Esophagus muscularis mucosa (tissue), 4 donors: ENCODE data around the gene TMEM109. TPM values are rescaled to one million over a fixed set of nuclear protein-coding genes. Genes with fewer than 3 reads are reported as not detected.

Source experiments
- DNase-seq: peaks from one replicate; pipeline ENCODE4 v3.0.0-alpha.2; 2017; ENCODE audit errors: extremely low spot score
- H3K27ac ChIP-seq, 4 donors: fragments of 200-600 bp; sonication (generic); replicated peaks in 1 of 4; 1 replicate in 3 of 4; 2 replicates in 1 of 4; pipeline ENCODE4 v1.5.1; 2016 to 2019; ENCODE audit warnings: mild to moderate bottlenecking in 1 of 4
- H3K27me3 ChIP-seq, 4 donors: fragments of 200-600 bp; sonication (generic); one replicate each; pipeline versions ENCODE4 v1.5.1 to v1.6.0; 2016 to 2019
- H3K36me3 ChIP-seq, 4 donors: fragments of 200-600 bp; sonication (generic); one replicate each; pipeline ENCODE4 v1.5.1; 2016 to 2019
- H3K4me1 ChIP-seq, 4 donors: fragments of 200-600 bp; sonication (generic); one replicate each; pipeline ENCODE4 v1.5.1; 2016 to 2019
- H3K4me3 ChIP-seq, 4 donors: fragments of 200-600 bp; sonication (generic); 1 replicate in 2 of 4; 2 replicates in 2 of 4; pipeline ENCODE4 v1.5.1; 2016 to 2019; ENCODE audit warnings: mild to moderate bottlenecking in 4 of 4, moderate library complexity in 1 of 4
- H3K9me3 ChIP-seq, 4 donors: fragments of 200-600 bp; sonication (generic); 1 replicate in 3 of 4; 2 replicates in 1 of 4; pipeline ENCODE4 v1.5.1; 2016 to 2019
- EP300 ChIP-seq: sonication (generic); formaldehyde crosslinking; IDR thresholded peaks from one replicate; pipeline ENCODE4 v1.6.1; 2017; ENCODE audit warnings: antibody characterized with exemption
- POLR2A ChIP-seq: fragments of 450-650 bp; IDR thresholded peaks from one replicate; pipeline ENCODE4 v1.6.1; 2017; ENCODE audit warnings: antibody characterized with exemption, moderate library complexity, mild to moderate bottlenecking, low read depth
- POLR2AphosphoS5 ChIP-seq, 2 donors: sonication (generic); formaldehyde crosslinking; IDR thresholded peaks; one replicate each; pipeline ENCODE4 v1.6.1; 2017; ENCODE audit warnings: antibody characterized with exemption in 2 of 2
- WGBS: methylation state at CpG from one replicate; pipeline ENCODE4 v1.1.5; 2018; 5-methylcytosine and 5-hydroxymethylcytosine counted together
- intact Hi-C: fragments of 100-400 bp; cut with DNase I; formaldehyde crosslinking; loops from one replicate; pipeline ENCODE4 v1.15.1; 2023
- total RNA-seq, 4 donors: library from RNA; depleted of rRNA; stranded (reverse); fragments of >200 nt; gene quantifications; one replicate each; pipeline versions ENCODE4 v1.1.0 to v1.2.1, GENCODE V29; 2016
- TF ChIP-seq, protein P1 (sequence below), 3 experiments: fragments of 200-600 bp in 2 of 3; fragments of 450-650 bp in 1 of 3; sonication (generic) in 2 of 3; IDR thresholded peaks; one replicate each; pipeline ENCODE4 v1.5.1; 2017 to 2019; ENCODE audit warnings: antibody characterized with exemption in 3 of 3, mild to moderate bottlenecking in 2 of 3, moderate library complexity in 1 of 3

The TMEM109 gene
- total RNA-seq, 4 donors from 2014 or later = 106 to 186 (median 138) TPM

DNA sequence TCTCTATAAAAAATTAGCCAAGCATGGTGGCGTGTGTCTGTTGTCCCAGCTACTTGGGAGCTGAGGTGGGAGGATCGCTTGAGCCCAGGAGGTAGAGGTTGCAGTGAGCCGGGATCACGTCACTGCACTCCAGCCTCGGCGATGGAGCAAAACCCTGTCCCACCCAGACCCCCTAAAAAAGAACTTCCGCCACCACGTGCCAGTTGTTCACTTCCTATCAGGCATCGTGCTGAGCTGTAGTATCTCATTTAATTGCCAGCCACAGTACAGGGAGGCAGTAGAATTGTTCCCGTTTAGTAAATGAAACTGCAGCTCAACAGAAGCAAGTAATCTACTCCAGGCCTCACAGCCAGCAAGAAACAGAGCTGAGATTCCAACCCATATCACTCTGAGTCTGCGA lies 7.3 kb downstream of the TMEM109 start:
- Histone ChIP-seq H3K27ac (no peak overlapping the region), H3K4me1 (peaks cover 52 to 60% (median 56%) of the 10 kb centered on the region in 4 donors), H3K36me3 (peaks cover 34 to 48% (median 39%) of the 10 kb centered on the region in 4 donors), H3K4me3 (no peak overlapping the region), H3K27me3 (peaks cover 0 to 25% (median 7%) of the 10 kb centered on the region in 4 donors), H3K9me3 (no peaks in the 10 kb centered on the region)
- 93% methylated on average over 11 of the region's 11 CpGs for WGBS
- TF ChIP-seq, protein P1, sequence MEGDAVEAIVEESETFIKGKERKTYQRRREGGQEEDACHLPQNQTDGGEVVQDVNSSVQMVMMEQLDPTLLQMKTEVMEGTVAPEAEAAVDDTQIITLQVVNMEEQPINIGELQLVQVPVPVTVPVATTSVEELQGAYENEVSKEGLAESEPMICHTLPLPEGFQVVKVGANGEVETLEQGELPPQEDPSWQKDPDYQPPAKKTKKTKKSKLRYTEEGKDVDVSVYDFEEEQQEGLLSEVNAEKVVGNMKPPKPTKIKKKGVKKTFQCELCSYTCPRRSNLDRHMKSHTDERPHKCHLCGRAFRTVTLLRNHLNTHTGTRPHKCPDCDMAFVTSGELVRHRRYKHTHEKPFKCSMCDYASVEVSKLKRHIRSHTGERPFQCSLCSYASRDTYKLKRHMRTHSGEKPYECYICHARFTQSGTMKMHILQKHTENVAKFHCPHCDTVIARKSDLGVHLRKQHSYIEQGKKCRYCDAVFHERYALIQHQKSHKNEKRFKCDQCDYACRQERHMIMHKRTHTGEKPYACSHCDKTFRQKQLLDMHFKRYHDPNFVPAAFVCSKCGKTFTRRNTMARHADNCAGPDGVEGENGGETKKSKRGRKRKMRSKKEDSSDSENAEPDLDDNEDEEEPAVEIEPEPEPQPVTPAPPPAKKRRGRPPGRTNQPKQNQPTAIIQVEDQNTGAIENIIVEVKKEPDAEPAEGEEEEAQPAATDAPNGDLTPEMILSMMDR (IDR thresholded peaks at IDR 0.05) = no peak
- TF ChIP-seq POLR2A = no peak
- no peak for TF ChIP-seq POLR2AphosphoS5 (IDR thresholded peaks at IDR 0.05)
- no peak for TF ChIP-seq EP300
- no peak for DNase-seq
- intact Hi-C loops = no loop called here

DNA sequence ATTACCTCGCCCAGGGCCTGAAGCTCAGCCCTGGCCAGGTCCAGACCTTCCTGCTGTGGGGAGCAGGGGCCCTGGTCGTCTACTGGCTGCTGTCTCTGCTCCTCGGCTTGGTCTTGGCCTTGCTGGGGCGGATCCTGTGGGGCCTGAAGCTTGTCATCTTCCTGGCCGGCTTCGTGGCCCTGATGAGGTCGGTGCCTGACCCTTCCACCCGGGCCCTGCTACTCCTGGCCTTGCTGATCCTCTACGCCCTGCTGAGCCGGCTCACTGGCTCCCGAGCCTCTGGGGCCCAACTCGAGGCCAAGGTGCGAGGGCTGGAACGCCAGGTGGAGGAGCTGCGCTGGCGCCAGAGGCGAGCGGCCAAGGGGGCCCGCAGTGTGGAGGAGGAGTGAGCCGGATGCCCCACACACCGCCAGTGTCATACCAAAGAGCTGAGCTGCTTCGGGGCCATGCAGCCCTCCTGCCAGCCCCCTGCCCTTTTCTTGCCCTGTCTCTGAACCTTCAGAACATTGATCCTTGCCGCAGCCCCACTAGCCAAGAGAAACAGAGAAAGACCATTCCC lies 7.9 kb downstream of the TMEM109 start:
- Histone ChIP-seq H3K36me3 (peaks cover 34 to 45% (median 39%) of the 10 kb centered on the region in 4 donors), H3K27me3 (peaks cover 0 to 30% (median 7%) of the 10 kb centered on the region in 4 donors), H3K4me1 (peaks cover 46 to 54% (median 50%) of the 10 kb centered on the region in 4 donors), H3K9me3 (no peaks in the 10 kb centered on the region), H3K27ac (no peak overlapping the region), H3K4me3 (no peak overlapping the region)
- DNase-seq = no peak
- no peak for TF ChIP-seq EP300
- no peak for TF ChIP-seq POLR2AphosphoS5 (IDR thresholded peaks at IDR 0.05)
- no peak for TF ChIP-seq POLR2A
- TF ChIP-seq, protein P1 (IDR thresholded peaks at IDR 0.05) = no peak
- 80% methylated on average over 21 of the region's 23 CpGs for WGBS
- intact Hi-C loops = no loop called here

- no peak for TF ChIP-seq EP300
- TF ChIP-seq POLR2A = no peak
- TF ChIP-seq, protein P1 (IDR thresholded peaks at IDR 0.05) = no peak
- no peak for TF ChIP-seq POLR2AphosphoS5 (IDR thresholded peaks at IDR 0.05)
- Histone ChIP-seq H3K4me3 (no peak overlapping the region), H3K36me3 (peaks cover 34 to 42% (median 39%) of the 10 kb centered on the region in 4 donors), H3K9me3 (no peaks in the 10 kb centered on the region), H3K4me1 (peaks cover 40 to 48% (median 42%) of the 10 kb centered on the region in 4 donors), H3K27ac (no peak overlapping the region), H3K27me3 (peaks cover 0 to 35% (median 7%) of the 10 kb centered on the region in 4 donors)
- DNase-seq = no peak
- intact Hi-C loops = no loop called here
- WGBS = 85% methylated on average over 6 of the region's 6 CpGs
Observed at GRCh38 chr11:60922906-60923305, 8.9 kb downstream of the TMEM109 start.

DNA sequence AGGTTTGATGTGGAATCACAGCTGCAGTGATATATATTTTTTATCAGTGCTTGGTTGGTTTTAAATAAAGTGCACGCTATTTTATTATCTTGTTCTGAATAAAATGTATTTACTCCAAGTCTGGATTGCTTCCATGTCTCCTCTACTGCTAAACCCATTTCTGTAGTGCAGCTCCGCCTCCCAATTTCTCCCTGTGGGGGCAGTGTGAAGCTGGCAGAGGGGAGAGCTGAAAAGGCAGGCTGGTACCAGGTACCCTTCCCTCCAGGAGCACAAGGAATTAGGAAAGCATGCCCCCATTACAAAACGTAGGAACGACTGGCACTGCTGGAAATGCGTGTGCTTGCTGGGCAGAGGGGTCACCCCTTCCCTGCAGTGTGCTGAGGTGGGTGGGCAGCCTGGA lies 9.4 kb downstream of the TMEM109 start:
- no peak overlapping the region for H3K4me3 ChIP-seq
- peaks cover 0 to 35% (median 7%) of the 10 kb centered on the region in 4 donors for H3K27me3 ChIP-seq
- H3K4me1 ChIP-seq = peaks cover 37 to 44% (median 40%) of the 10 kb centered on the region in 4 donors
- H3K27ac ChIP-seq = no peak overlapping the region
- no peak for DNase-seq
- H3K9me3 ChIP-seq = no peaks in the 10 kb centered on the region
- TF ChIP-seq, protein P1 (IDR thresholded peaks at IDR 0.05) = no peak
- TF ChIP-seq POLR2A = no peak
- TF ChIP-seq EP300 = no peak
- TF ChIP-seq POLR2AphosphoS5 (IDR thresholded peaks at IDR 0.05) = no peak
- 67% methylated on average over 5 of the region's 5 CpGs for WGBS
- intact Hi-C loops = no loop called here
- peaks cover 34 to 42% (median 39%) of the 10 kb centered on the region in 4 donors for H3K36me3 ChIP-seq

DNA sequence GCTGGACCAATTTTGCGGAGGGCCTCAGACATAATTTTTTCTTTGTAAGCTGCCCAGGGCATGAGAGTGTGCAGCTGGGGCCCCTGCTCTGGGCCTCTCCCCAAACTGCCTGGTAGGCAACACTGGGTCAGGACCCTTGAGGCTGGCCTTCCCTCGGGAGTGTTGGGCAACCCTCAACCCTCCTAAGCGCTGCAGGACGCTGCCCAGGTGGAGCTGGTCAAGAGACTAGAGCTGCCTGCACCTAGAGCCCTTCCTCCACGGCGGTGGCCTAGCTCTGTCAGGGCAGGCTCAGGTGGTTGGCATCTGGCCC lies 9.8 kb downstream of the TMEM109 start:
- Histone ChIP-seq H3K4me3 (peak overlapping the region; percentile 60 to 74 (median 73)), H3K36me3 (peaks cover 34 to 42% (median 39%) of the 10 kb centered on the region in 4 donors), H3K4me1 (peaks cover 33 to 41% (median 36%) of the 10 kb centered on the region in 4 donors), H3K9me3 (no peaks in the 10 kb centered on the region), H3K27me3 (peaks cover 0 to 35% (median 7%) of the 10 kb centered on the region in 4 donors), H3K27ac (no peak overlapping the region)
- TF ChIP-seq POLR2AphosphoS5 (IDR thresholded peaks at IDR 0.05) (no peak), POLR2A (no peak), EP300 (no peak)
- TF ChIP-seq, protein P1 (IDR thresholded peaks at IDR 0.05) = no peak
- intact Hi-C loops = no loop called here
- DNase-seq = no peak
- WGBS = 40% methylated on average over 1 of the region's 6 CpGs
